GM21526 (cell line): ENCODE measurements around the gene SLC38A1.
"Not testable (repeated sequence)": the region's sequence is repeated elsewhere in the genome, so short reads cannot be mapped to it uniquely, and the experiment has no call there.

Source experiments
- ATAC-seq: cut with Tn5 transposase; IDR thresholded peaks from one replicate; pipeline ENCODE4 v1.9.1; 2021; ENCODE audit warnings: moderate library complexity; ENCODE audit not compliant: unreplicated experiment, low FRiP score

Gene SLC38A1

DNA sequence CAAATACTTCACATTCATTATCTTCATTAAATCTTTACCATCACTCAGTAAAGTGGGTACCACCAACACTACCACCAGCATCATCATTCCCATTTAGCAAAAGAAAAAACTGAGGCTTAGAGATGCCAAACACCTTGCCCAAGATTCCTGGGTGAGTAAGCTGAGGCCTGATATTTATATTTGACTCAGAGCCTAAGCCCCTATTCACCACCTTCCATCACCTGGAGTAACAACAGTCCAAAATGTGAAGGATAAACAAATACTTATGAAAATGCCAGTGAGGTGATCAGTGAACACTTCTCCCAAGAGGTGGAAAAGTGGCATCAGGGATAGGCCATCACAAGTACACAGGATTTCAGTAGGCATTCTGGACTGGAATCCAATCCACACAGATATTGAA, 3.7 kb downstream of the SLC38A1 start:
- ATAC-seq: no peak

DNA sequence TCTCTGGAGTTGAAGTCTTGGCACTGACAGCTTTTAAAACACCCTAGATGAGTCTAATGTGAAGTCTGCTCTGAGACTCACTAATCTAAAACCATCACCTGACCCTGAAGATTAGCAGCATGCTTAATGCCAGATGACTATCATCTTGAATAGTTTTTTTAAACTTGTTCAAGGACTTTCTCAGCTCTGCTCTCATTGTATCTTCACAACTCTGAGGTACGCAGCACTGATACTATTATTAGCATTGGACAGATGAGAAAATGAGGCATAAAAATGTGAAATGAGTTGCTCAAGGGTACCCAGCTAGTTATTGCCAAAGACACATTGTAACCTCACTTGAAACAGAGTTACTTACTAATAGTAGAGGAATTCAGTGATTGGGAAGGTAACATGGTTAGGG, 4.8 kb downstream of the SLC38A1 start:
- ATAC-seq: no peak

DNA sequence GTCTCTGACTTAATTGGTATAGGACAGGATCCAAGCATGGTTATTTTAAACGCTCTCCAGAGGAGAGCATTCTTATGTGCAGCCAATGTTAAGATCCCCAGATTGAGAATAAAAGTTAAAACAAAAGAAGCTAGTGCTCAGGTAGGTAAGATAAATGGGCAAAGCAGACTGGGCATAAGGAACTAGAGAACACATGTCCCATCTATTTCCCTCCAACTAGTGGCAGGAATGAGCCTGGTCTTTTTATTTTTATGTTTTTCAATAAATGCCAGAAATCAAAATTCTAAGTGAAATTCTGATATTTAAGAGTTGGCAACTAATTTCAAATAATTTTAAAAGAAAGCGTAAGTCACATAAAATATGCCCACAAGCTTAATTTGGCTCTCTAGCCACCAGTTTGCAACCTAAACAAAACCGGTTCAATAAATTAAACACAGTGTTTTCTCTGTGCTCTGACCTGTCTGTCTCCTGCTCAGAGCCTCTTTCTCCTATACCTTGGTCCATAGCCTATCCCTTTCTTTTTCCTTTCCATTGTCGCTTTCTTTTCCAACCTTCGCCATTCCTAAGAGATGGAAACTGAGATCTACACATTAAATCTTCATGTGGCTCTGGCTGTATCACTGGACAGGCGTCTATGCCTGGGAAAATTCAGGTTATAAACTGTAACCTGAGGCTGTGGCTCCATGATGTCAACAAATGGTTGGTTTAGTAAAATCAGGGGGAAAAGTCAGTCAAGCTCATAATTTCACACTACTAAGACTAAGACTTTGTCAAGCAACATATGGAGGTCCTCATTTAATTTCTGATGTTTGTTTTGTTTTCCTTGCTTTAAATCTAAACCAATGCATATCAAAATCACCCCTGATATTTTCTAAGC, 5.5 kb downstream of the SLC38A1 start:
- no peak for ATAC-seq

DNA sequence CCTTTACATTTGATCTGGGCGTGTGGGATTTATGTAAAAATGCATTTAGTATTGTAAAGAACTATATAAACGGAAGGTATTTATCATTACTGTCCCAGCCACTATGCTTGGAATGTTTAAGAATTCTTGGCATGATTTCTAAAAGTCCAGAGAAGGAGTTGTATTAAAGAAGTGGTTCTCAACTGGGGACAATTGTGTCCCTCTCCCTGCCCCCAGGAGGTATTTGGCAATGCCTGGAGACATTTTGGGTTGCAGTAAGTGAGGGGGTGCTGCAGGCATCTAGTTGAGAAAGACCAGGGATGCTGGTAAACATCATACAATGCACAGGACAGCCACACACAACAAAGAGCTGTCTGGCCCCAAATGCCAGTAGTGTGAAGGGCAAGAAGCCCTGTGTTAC, 7.2 kb downstream of the SLC38A1 start:
- ATAC-seq: no peak

DNA sequence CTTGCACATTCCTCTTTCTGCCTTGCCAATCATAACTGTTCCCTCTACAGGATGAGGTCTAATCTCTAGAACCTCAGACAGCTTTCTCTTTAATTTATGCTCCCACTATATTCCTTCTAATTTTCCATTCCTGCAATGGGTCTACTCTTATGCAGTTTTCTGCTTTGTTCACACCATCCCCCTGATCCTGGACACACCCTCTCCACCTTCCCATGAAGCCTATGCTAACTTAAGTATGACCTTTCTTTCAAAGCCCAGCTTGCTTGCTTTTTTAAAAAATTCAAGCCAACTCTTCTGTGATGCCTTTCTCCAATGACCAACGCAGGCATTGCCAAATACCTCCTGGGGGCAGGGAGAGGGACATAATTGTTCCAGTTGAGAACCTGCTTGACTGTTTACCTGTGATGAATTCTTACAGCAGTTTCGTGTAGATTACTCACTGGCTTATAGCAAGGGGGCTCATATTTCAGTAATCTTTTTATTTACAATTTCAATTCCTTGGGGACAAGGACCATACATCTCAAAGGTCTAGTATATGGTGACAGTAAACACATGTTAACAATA, 7.8 kb downstream of the SLC38A1 start:
- no peak for ATAC-seq

DNA sequence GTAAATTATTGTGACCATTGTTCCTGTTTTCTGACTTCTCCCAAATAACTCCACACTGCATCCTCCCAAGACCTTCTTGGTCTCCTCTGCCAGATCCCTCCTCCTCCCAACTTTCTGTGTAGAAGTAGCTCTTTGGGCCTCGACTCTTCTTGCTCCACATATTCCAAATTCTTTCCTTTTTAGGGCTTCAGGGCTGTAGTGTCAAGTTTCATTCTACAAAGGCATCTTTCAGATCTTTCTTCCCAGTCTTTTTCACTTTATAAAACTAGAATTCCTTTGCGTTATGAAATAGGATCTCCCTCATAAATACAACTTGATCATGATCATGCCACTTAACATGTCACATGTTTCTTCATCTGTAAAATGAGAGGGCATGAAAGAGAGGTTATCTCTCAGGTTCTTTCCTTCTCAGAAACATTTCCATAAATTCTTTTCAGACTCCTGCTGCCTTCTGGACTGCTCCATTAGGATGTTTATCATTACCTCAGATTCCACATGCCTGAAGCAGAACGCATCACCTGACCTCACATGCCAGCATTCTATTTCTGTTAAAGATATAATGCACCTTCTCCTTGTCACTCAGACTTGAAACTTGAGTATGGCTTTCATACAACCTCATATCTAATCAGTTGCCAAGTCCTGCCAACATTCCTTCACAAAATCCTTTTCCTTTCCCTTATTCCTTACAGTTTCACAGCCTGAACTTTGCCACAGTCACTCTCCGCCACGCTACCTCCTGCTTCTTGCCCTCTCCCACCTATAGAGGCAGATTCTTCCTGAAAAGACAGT, 8.5 kb downstream of the SLC38A1 start:
- no peak for ATAC-seq

DNA sequence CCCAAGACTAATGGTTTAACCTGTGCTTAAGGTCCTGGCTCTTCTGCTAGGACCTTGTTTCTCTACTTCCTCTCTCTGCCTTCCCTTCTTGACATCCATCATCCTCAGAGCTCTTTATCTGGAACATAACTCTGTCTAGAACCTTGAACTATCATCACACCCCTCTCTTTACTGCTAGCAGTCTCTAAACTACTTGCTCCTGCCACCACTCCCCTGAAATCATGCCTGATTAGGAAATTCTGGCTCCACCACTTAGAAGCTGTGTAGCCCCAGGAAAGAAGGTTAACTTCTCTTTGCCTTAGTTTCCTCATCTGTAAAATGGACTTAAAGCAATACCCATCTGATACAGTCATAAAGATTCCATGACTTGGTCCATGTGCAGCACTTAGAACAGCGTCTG, 9.1 kb downstream of the SLC38A1 start:
- no peak for ATAC-seq

DNA sequence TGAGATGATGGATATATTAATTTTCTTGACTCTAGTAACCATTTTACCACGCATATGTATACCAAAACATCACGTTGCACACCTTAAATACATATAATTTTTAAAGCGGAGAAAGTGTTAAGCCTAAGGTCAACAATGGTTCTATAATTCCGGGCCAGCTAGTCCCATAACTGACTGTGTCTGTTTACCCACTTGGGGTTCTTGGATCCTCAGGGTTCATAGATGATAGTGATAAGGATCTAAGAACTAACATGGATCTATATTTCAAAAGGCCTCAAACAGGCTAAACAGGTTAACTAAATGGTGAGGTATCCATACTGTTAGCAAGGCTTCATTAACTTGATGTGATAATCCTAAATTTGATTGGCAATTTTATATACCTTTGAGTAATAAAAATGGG, 9.8 kb downstream of the SLC38A1 start:
- no peak for ATAC-seq

DNA sequence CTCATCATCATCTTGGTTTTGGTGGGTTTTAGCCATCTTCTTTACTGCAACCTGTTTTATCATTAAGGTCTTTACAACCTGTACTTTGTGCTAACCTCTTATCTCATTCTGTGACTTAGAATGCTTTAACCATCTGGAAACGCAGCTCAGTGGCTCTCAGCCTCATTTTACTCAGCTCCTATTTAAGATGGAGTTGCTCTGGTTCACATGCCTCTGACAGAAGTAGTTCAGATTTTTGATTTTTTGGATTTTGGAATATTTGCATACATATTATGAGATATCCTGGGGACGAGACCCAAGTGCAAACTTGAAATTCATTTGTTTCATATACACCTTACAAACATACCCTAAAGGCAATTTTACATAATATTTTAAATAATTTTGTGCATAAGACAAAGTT, 10.7 kb downstream of the SLC38A1 start:
- ATAC-seq: no peak

DNA sequence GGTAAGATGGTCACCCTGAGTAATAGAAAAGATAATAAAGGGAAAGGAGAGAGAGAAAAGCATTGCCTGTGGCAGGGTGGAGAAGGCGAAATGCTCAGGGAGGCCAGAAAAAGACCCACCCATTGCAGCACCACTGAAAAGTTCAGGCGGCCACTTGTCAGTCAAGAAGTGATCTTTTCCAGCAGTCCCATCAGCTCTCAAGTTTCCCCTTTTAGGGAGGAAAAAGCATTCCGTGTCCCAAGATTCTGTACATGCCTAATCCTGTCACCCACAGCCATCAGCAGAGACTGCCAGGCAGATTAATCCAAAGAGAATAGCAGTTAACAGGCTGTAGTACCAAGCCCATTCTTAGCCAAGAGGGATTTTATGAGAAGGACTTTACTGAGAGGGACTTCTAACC, 11.9 kb downstream of the SLC38A1 start:
- ATAC-seq: no peak

DNA sequence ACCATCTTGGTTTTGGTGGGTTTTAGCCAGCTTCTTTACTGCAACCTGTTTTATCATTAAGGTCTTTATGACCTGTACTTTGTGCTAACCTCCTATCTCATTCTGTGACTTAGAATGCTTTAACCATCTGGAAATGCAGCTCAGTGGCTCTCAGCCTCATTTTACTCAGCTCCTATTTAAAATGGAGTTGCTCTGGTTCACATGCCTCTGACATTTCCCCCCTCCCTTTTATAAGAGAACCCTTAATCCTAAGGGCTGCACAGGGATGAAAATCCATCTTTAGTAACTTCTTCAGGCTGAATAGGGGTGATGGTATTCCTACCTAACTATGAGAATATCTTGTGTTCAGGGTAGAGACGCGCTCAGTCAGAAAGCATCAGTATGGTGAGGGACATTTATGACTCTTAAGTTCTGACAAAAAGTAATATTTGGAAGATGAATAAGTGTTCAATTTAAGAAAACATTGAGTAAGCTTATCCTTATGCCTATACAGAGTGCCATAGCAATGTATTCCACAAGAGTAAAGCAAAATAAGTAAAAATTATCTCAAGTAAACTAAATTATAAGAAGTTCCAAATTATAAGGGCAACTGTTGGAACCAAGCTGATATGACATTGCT, 15.2 kb downstream of the SLC38A1 start:
- no peak for ATAC-seq

DNA sequence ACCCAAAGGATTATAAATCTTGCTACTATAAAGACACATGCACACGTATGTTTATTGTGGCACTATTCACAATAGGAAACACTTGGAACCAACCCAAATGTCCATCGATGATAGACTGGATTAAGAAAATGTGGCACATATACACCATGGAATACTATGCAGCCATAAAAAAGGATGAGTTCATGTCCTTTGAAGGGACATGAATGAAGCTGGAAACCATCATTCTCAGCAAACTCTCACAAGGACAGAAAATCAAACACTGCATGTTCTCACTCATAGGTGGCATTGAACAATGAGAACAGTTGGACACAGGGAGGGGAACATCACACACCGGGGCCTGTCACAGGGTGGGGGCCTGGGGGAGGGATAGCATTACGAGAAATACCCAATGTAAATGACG, 16.8 kb downstream of the SLC38A1 start:
- ATAC-seq: not testable (repeated sequence)

DNA sequence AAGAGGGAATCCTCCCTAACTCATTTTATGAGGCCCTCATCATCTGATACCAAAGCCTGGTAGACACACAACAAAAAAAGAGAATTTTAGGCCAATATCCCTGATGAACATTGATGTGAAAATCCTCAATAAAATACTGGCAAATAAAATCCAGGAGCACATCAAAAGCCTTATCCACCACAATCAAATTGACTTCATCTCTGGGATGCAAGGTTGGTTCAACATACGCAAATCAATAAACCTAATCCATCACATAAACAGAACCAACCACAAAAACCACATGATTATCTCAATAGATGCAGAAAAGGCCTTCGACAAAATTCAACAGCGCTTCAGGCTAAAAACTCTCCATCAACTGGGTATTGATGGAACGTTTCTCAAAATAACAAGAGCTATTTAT, 18.9 kb downstream of the SLC38A1 start:
- ATAC-seq: not testable (repeated sequence)

DNA sequence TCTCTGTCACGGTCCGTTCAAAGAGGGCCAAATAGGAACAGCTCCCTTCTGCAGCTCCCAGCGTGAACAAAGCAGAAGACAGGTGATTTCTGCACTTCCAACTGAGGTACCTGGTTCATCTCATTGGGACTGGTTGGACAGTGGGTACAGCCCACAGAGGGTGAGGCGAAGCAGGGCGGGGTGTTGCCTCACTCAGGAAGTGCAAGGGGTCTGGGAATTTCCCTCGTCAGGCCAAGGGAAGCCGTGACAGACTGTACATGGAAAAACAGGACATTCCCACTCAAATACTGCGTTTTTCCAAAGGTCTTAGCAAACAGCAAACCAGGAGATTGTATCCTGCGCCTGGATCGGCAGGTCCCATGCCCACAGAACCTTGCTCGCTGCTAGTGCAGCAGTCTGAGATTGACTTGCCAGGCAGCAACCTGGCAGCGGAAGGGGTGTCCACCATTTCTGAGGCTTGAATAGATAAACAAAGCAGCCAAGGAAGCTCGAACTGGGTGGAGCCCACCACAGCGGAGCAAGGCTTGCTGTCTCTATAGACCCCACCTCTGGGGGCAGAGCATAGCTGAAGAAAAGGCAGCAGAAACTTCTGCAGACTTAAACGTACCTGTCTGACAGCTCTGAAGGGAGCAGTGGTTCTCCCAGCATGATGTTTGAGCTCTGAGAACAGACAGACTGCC, 22.7 kb downstream of the SLC38A1 start:
- ATAC-seq: no peak

DNA sequence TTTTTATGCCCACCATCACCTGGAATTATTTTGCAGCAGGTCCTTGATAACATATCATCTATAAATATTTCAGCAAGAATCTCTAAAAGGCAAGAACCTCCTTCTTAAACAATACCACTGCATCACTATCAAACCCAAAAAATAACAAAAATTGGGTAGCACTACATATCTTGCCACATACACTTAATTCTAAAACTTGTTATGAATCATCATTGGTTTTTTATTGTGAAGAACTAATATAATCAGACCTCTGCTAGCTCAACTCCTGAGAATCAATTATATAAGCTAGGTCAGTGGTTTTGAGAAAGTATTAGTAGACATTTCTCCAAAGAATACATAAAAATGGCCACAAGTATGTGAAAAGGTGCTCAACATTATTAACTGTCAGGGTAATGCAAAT, 23.8 kb downstream of the SLC38A1 start:
- ATAC-seq: no peak

DNA sequence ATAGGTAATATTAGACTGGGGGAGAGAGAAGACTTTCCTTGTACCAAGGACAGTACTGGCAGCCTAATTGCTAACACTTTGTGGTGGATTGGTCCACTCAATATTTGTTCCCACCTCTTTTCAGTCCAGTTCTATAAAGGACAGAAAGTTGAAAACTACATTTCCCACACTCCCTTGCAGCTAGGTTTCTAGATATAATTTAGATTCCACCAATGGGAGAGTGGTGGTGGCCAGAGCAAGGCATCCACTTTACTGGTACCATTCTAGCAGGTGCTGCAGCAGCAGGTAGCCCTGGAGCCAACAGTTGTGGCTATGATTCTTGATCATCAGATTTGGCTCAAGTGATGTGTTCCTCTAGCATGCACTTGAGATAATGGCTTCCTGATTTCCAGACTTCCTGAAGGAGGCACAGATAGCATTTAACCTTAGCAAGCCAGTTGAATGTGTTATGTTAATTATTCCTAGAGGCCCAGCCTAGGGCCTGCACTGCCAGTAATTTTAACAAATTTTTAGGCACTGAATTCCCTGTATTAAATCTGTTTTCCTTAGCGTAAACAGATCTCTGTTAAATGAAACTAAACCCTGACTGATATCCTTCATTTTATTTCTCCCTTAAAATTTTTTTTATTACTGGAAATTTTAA, 24.4 kb downstream of the SLC38A1 start:
- ATAC-seq: no peak

DNA sequence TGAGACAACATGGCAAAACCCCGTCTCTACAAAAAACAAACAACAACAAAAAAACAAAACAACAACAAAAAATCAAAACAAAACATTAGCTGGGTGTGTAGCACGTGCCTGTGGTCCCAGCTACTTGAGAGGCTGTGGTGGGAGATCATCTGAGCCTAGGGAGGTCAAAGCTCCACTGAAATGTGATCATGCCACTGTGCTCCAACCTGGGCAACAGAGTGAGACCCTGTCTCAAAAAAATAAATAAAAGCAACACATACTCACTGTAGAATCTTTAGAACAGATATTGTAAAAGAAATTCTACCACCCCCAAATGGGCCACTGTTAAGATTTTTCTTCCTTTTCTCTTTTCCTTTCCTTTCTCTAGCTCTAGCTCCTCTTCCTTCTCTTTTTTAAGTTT, 26.3 kb downstream of the SLC38A1 start:
- no peak for ATAC-seq

DNA sequence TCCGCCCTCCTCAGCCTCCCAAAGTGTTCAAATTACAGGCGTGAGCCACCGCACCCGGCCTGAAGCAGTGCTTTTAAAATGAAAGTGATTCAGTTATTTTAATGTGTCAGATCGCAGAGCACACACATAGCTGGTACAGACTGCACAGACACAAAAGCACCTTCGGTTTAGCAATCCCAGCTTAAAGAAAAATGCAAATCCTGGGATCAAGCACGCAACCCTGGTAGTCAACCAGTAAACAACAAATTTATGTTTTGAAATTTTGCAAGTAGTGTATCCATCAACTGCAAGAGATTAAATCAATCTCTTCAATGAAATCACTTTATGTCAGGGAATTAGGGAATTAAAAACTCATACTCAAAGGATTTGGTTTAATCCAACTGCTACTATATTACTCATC, 28.4 kb downstream of the SLC38A1 start:
- ATAC-seq: no peak

DNA sequence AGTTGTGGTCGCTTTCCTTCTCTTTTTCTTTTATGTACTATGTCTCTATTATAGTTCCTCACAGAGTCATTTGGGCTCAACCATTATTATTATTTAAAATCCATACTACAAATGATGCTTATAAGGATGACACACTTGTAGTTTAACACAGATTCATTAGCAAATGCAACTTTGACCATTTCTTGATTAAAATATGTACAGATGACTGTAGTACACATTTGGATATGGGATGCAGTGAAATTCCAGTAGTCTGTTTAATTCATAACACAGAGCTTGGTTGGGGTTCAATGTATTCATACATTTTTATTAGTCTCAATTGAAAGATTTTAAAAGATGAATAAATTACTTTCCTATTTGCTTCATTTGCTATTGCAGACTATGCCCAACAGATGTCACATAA, 30.0 kb downstream of the SLC38A1 start:
- no peak for ATAC-seq

DNA sequence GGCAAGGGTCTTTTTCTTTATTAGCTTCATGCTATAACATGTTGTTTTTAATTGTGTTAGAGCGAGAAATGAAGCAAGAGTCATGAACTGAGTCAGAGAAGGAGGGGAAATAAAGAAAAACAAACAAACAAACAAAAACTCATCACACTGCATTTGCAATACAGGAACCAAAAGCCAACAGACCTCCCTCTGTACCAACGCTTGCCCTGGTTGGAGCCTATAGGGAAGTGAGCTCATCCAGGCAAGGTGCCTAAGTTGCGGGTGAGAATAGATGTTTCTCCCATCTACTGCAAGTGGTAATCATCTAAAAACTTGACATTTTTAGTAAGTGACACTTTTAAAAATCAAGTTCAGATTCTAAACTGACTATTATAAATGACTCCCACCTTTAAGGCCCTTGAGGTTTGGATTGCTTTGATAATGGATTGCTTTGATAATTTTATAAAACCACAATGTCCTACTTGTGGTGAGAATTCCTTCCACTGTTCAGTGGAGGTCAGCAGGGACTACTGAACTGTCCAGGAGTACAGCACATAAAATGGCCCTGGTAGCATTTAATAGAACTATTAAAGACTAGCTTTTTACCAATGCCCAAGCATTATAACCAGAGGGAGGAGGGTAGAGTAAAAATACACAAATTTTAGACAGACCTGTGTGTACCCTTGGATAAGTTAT, 31.3 kb downstream of the SLC38A1 start:
- no peak for ATAC-seq
